H1 (cell line): ENCODE data around the gene CXorf49. TPM values are rescaled to one million over a fixed set of nuclear protein-coding genes. Genes with fewer than 3 reads are reported as not detected.
"Not testable (repeated sequence)": the region's sequence is repeated elsewhere in the genome, so short reads cannot be mapped to it uniquely, and the experiment has no call there.

Source experiments
- CTCF ChIA-PET: fragments of 300-600 bp; sonication (Branson Sonifier 250); formaldehyde crosslinking; loops from one replicate; lab custom pipeline; 2021; ENCODE audit not compliant: partially characterized antibody; lab: Charles Lee
- POLR2A ChIA-PET: fragments of 300-600 bp; sonication (Branson Sonifier 250); formaldehyde crosslinking; loops from one replicate; lab custom pipeline; 2021; ENCODE audit warnings: inconsistent platforms; ENCODE audit not compliant: partially characterized antibody; lab: Charles Lee
- DNase-seq, 2 experiments: peaks; one replicate each; pipeline versions ENCODE4 v3.0.0 to v3.0.0-alpha.2; 2010 to 2022; ENCODE audit warnings: low spot score in 2 of 2, low read depth in 1 of 2, mixed read lengths in 1 of 2
- FAIRE-seq: peaks from 2 replicates; lab custom pipeline; 2011; peaks lifted over from hg19 to GRCh38; lab: Jason Lieb, UNC
- H2AFZ ChIP-seq: 2 replicates; pipeline ENCODE4 v1.8.1; 2012; ENCODE audit warnings: low read length, inconsistent platforms
- H2AK5ac ChIP-seq: 2 replicates; pipeline ENCODE4 v1.6.1; 2013; ENCODE audit warnings: low read depth, low read length
- H2BK120ac ChIP-seq: replicated peaks from 2 replicates; pipeline ENCODE3; 2013; ENCODE audit warnings: low read depth, low read length, inconsistent platforms
- H2BK12ac ChIP-seq: 2 replicates; pipeline ENCODE4 v1.6.1; 2013; ENCODE audit warnings: low read depth, low read length
- H2BK15ac ChIP-seq: 2 replicates; pipeline ENCODE4 v1.6.1; 2013; ENCODE audit warnings: low read length
- H2BK20ac ChIP-seq: 2 replicates; pipeline ENCODE4 v1.6.1; 2013; ENCODE audit warnings: low read length
- H2BK5ac ChIP-seq: 2 replicates; pipeline ENCODE4 v1.6.1; 2013; ENCODE audit warnings: low read depth, low read length
- H3K14ac ChIP-seq: 2 replicates; pipeline ENCODE4 v1.6.1; 2013; ENCODE audit warnings: inconsistent platforms; ENCODE audit not compliant: insufficient read length
- H3K18ac ChIP-seq: 2 replicates; pipeline ENCODE4 v1.6.1; 2013; ENCODE audit warnings: low read length; ENCODE audit errors: extremely low read depth
- H3K23ac ChIP-seq: 2 replicates; pipeline ENCODE4 v1.6.1; 2013; ENCODE audit warnings: inconsistent platforms; ENCODE audit not compliant: insufficient read length
- H3K23me2 ChIP-seq: 2 replicates; pipeline ENCODE4 v1.6.1; 2013; ENCODE audit warnings: low read depth, low read length
- H3K27ac ChIP-seq: 2 replicates; pipeline ENCODE4 v1.6.1; 2011; ENCODE audit warnings: low read depth, low read length, inconsistent platforms
- H3K27me3 ChIP-seq, 4 experiments: replicated peaks in 1 of 4; 1 replicate in 1 of 4; 2 replicates in 3 of 4; pipeline versions ENCODE4 v1.6.1 to v1.8.1; 2011 to 2013; ENCODE audit warnings: low read length in 3 of 4, mild to moderate bottlenecking in 3 of 4, inconsistent platforms in 2 of 4, mixed read lengths in 2 of 4, moderate library complexity in 1 of 4; ENCODE audit not compliant: control insufficient read depth in 3 of 4, insufficient read depth in 3 of 4; ENCODE audit errors: extremely low read depth in 1 of 4
- H3K36me3 ChIP-seq, 4 experiments: 2 replicates each; pipeline versions ENCODE4 v1.6.1 to v1.8.1; 2011 to 2013; ENCODE audit warnings: mild to moderate bottlenecking in 4 of 4, low read length in 3 of 4, moderate library complexity in 2 of 4, control low read depth in 1 of 4, inconsistent platforms in 1 of 4; ENCODE audit not compliant: insufficient read depth in 4 of 4, control insufficient read depth in 2 of 4
- H3K4ac ChIP-seq: replicated peaks from 2 replicates; pipeline ENCODE3; 2013; ENCODE audit warnings: low read length, low read depth, mixed read lengths, inconsistent platforms; ENCODE audit not compliant: insufficient read length
- H3K4me1 ChIP-seq, 4 experiments: replicated peaks in 1 of 4; 1 replicate in 1 of 4; 2 replicates in 3 of 4; pipeline versions ENCODE4 v1.6.1 to v1.8.1; 2011 to 2013; ENCODE audit warnings: low read length in 3 of 4, inconsistent platforms in 2 of 4, mixed read lengths in 1 of 4; ENCODE audit not compliant: insufficient read depth in 4 of 4, control insufficient read depth in 3 of 4
- H3K4me2 ChIP-seq, 2 experiments: 2 replicates each; pipeline versions ENCODE4 v1.6.1 to v1.8.1; 2011 to 2013; ENCODE audit warnings: low read depth in 2 of 2, low read length in 2 of 2, control low read depth in 1 of 2, inconsistent platforms in 1 of 2, mild to moderate bottlenecking in 1 of 2; ENCODE audit not compliant: insufficient read depth in 1 of 2
- H3K4me3 ChIP-seq, 4 experiments: fragments of 200-600, 300-600 bp in 1 of 4; sonication (generic), shearing (Covaris generic), sonication (Bioruptor Twin) in 1 of 4; 2 replicates each; pipeline versions ENCODE4 v1.5.1 to v1.8.1; 2011 to 2016; ENCODE audit warnings: low read length in 4 of 4, low read depth in 3 of 4, control low read depth in 2 of 4, inconsistent platforms in 2 of 4, mild to moderate bottlenecking in 2 of 4, mixed read lengths in 1 of 4, moderate library complexity in 1 of 4; ENCODE audit not compliant: insufficient read depth in 2 of 4; ENCODE audit errors: extremely low read depth in 1 of 4
- H3K56ac ChIP-seq: replicated peaks from 2 replicates; pipeline ENCODE3; 2013; ENCODE audit warnings: low read depth, mild to moderate bottlenecking, mixed read lengths, low read length, inconsistent platforms; ENCODE audit not compliant: insufficient read length
- H3K79me1 ChIP-seq: 2 replicates; pipeline ENCODE4 v1.6.1; 2013; ENCODE audit warnings: low read depth, low read length, control low read depth
- H3K79me2 ChIP-seq, 2 experiments: 2 replicates each; pipeline versions ENCODE4 v1.6.1 to v1.8.1; 2012 to 2013; ENCODE audit warnings: low read length in 2 of 2, mild to moderate bottlenecking in 2 of 2, inconsistent platforms in 1 of 2; ENCODE audit not compliant: insufficient read depth in 2 of 2, control insufficient read depth in 1 of 2
- H3K9ac ChIP-seq, 4 experiments: replicated peaks in 1 of 4; 1 replicate in 1 of 4; 2 replicates in 3 of 4; pipeline versions ENCODE4 v1.6.1 to v1.8.1; 2011 to 2013; ENCODE audit warnings: low read depth in 3 of 4, low read length in 3 of 4, control low read depth in 2 of 4, mild to moderate bottlenecking in 2 of 4, moderate library complexity in 2 of 4, inconsistent platforms in 1 of 4; ENCODE audit errors: extremely low read depth in 1 of 4
- H3K9me3 ChIP-seq, 2 experiments: 2 replicates each; pipeline versions ENCODE4 v1.6.1 to v1.8.1; 2012 to 2013; ENCODE audit warnings: mild to moderate bottlenecking in 2 of 2, moderate library complexity in 2 of 2, control low read depth in 1 of 2, inconsistent platforms in 1 of 2, low read depth in 1 of 2, low read length in 1 of 2, mixed read lengths in 1 of 2; ENCODE audit not compliant: insufficient read depth in 2 of 2
- H4K20me1 ChIP-seq, 2 experiments: replicated peaks in 1 of 2; 2 replicates each; pipeline versions ENCODE3 to v1.8.1; 2011 to 2013; ENCODE audit warnings: inconsistent platforms in 2 of 2, low read length in 2 of 2, mild to moderate bottlenecking in 1 of 2; ENCODE audit not compliant: insufficient read depth in 2 of 2, control insufficient read depth in 1 of 2
- H4K5ac ChIP-seq: 2 replicates; pipeline ENCODE4 v1.6.1; 2013; ENCODE audit warnings: low read length, low read depth, mixed read lengths, inconsistent platforms; ENCODE audit not compliant: insufficient read length
- H4K8ac ChIP-seq: 2 replicates; pipeline ENCODE4 v1.8.0; 2013; ENCODE audit warnings: mild to moderate bottlenecking, moderate library complexity, low read length, inconsistent platforms; ENCODE audit not compliant: insufficient read depth; ENCODE audit errors: extremely low read depth
- H4K91ac ChIP-seq: replicated peaks from 2 replicates; pipeline ENCODE3; 2013; ENCODE audit warnings: low read length, mixed read lengths, inconsistent platforms; ENCODE audit not compliant: insufficient read length
- WGBS, 2 experiments: shearing (Covaris generic) in 1 of 2; methylation state at CpG; one replicate each; pipeline versions ENCODE4 v1.1.6 to v1.1.7; 2013 to 2015; ENCODE audit warnings: low lambda C conversion rate in 2 of 2, mixed read lengths in 2 of 2, inconsistent platforms in 1 of 2, low coverage in 1 of 2, missing lambda C conversion rate in 1 of 2; ENCODE audit not compliant: insufficient replicate concordance in 2 of 2, insufficient coverage in 1 of 2, insufficient read length in 1 of 2; ENCODE audit errors: extremely low coverage in 1 of 2, missing lambda C conversion rate in 1 of 2; 5-methylcytosine and 5-hydroxymethylcytosine counted together
- polyA plus RNA-seq, 7 experiments: library from polyadenylated mRNA; depleted of rRNA in 3 of 7; stranded (reverse) in 5 of 7; unstranded in 2 of 7; fragments of >200 nt in 5 of 7; fragments of 200-250 nt in 2 of 7; gene quantifications; 1 replicate in 5 of 7; 2 replicates in 1 of 7; 4 replicates in 1 of 7; pipeline versions ENCODE4 v1.2.1 to v1.2.3, GENCODE V29; 2011 to 2013; ENCODE audit warnings: missing spikeins in 2 of 7, mixed read lengths in 2 of 7
- total RNA-seq: library from RNA; stranded (reverse); fragmentation: NEBNext Ultra II Directional; extraction: Animal tissue kit (Norgen Biotek cat#: 25700); gene quantifications from 2 replicates; pipeline ENCODE4 v1.2.1, GENCODE V29; 2021

CXorf49 gene
- total and polyA plus RNA-seq, 2 of the 8 experiments (the other 6 are each of a cell fraction or from before 2014, with no cell fraction given): not detected

DNA sequence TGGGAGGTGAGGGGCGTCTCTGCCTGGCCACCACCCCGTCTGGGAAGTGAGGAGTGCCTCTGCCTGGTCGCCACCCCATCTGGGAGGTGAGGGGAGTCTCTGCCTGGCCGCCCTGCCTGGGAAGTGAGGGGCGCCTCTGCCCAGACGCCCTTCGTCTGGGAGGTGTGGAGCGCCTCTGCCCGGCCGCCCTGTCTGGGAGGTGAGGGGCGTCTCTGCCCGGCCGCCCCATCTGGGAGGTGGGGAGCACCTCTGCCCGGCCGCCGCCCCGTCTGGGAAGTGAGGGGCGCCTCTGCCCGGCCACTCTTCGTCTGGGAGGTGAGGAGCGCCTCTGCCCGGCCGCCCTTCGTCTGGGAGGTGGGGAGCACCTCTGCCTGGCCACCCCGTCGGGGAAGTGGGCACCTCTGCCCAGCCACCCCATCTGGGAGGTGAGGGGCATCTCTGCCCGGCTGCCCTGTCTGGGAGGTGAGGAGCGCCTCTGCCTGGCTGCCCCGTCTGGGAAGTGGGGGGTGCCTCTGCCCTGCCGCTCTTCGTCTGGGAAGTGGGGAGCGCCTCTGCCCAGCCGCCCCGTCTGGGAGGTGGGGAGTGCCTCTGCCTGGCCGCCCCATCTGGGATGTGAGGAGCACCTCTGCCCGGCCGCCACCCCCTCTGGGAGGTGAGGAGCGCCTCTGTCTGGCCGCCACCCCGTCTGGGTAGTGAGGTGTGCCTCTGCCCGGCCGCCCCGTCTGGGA is 41.9 kb downstream of the CXorf49 start:
- H4K20me1 ChIP-seq, H4K5ac ChIP-seq, H3K9ac ChIP-seq, H3K27ac ChIP-seq, H3K79me2 ChIP-seq, H2AK5ac ChIP-seq, DNase-seq, H2BK120ac ChIP-seq, FAIRE-seq, H3K79me1 ChIP-seq, H3K4ac ChIP-seq, H2BK5ac ChIP-seq, H4K91ac ChIP-seq, H2BK15ac ChIP-seq, H3K23me2 ChIP-seq, H3K14ac ChIP-seq, H3K56ac ChIP-seq, H3K4me2 ChIP-seq, H3K23ac ChIP-seq, H4K8ac ChIP-seq, H3K18ac ChIP-seq, CTCF ChIA-PET, H2AFZ ChIP-seq, H2BK12ac ChIP-seq, H3K4me3 ChIP-seq, H3K4me1 ChIP-seq, H3K27me3 ChIP-seq, H3K36me3 ChIP-seq, H2BK20ac ChIP-seq, POLR2A ChIA-PET: not testable (repeated sequence)
- WGBS, 2 experiments: 83% methylated on average over 6 of the region's 43 CpGs; no CpG with 5 or more reads in 1 of the 2 experiments
- peaks cover 0 to 19% of the 10 kb centered on the region in 2 experiments; a peak in 1 of 4 replicates for H3K9me3 ChIP-seq

GRCh38 chrX:71675636-71676035 is 42.4 kb downstream of the CXorf49 start:
- POLR2A ChIA-PET, H3K23me2 ChIP-seq, H2BK120ac ChIP-seq, H2AFZ ChIP-seq, H4K8ac ChIP-seq, H3K4me3 ChIP-seq, H3K4me2 ChIP-seq, H3K9ac ChIP-seq, H2AK5ac ChIP-seq, H3K4ac ChIP-seq, H3K56ac ChIP-seq, H3K27me3 ChIP-seq, FAIRE-seq, H2BK5ac ChIP-seq, DNase-seq, H3K14ac ChIP-seq, H2BK20ac ChIP-seq, CTCF ChIA-PET, H4K91ac ChIP-seq, H2BK15ac ChIP-seq, H3K27ac ChIP-seq, H3K4me1 ChIP-seq, H4K5ac ChIP-seq, H4K20me1 ChIP-seq, H3K18ac ChIP-seq, H3K36me3 ChIP-seq, H3K79me2 ChIP-seq, H2BK12ac ChIP-seq, H3K79me1 ChIP-seq, H3K23ac ChIP-seq: not testable (repeated sequence)
- WGBS, 2 experiments: no CpG with 5 or more reads among the region's 23 CpGs
- H3K9me3 ChIP-seq: peaks cover 0 to 19% of the 10 kb centered on the region in 2 experiments; a peak in 1 of 4 replicates
